T follicular helper cell (primary cell): Measurements from ENCODE around the gene NOP14.
"Not testable (repeated sequence)": the region's sequence is repeated elsewhere in the genome, so short reads cannot be mapped to it uniquely, and the experiment has no call there.

ENCODE experiments used
- DNase-seq: peaks from one replicate; pipeline ENCODE4 v3.0.0-alpha.2; 2020; ENCODE audit warnings: low read depth

Gene NOP14

GRCh38 chr4:2931512-2932301 lies 31.5 kb downstream of the NOP14 start:
- DNase-seq = peak; percentile 30

- no peak for DNase-seq
Measured at GRCh38 chr4:2930758-2931511, 32.3 kb downstream of the NOP14 start.

- DNase-seq = no peak
Measured at GRCh38 chr4:2930135-2930757, 33.0 kb downstream of the NOP14 start.

DNA sequence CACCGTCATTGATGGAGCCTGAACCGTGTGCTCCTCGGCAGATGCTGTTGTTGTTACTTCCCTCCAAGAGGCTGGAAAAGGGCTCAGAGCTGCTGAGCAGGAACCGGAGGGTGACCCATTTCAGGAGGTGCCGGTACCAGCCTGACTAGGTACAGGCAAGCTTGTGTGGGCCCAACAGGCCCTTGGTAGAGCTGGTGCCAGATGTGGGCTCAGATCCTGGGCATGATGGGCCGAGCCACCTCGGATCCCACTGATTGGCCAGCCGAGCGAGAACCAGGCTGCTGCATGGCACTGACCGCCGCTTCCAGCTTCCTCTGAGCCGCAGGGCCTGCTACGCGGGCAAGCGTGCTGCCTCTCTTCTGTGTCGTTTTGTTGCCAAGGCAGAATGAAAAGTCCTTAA lies 33.7 kb downstream of the NOP14 start:
- no peak for DNase-seq

GRCh38 chr4:2928242-2929176 lies 34.7 kb downstream of the NOP14 start:
- DNase-seq = no peak

GRCh38 chr4:2927696-2928075 lies 35.5 kb downstream of the NOP14 start:
- DNase-seq = no peak

- no peak for DNase-seq
Measured at GRCh38 chr4:2927016-2927695, 36.0 kb downstream of the NOP14 start.

- no peak for DNase-seq
Measured at GRCh38 chr4:2925931-2926860, 37.0 kb downstream of the NOP14 start.

DNA sequence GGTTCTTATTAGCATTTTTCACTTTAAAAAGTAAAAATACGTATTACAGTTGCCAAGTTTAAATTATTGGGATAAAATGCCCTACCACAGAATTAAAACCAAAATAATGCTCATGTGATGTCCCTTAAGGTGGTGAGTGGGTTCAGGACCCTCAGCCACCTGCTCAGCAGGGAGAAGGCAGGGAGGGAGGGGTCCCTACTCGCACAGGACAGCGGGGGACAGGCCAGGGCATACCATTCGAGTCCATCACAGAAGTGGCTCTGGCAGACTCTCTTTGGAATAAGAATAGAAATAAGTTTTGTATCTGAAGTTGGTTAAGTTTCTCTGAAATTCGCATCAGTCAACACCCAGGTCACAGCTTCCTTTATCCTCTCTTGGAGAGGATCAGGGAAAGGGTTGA lies 37.7 kb downstream of the NOP14 start:
- no peak for DNase-seq

DNA sequence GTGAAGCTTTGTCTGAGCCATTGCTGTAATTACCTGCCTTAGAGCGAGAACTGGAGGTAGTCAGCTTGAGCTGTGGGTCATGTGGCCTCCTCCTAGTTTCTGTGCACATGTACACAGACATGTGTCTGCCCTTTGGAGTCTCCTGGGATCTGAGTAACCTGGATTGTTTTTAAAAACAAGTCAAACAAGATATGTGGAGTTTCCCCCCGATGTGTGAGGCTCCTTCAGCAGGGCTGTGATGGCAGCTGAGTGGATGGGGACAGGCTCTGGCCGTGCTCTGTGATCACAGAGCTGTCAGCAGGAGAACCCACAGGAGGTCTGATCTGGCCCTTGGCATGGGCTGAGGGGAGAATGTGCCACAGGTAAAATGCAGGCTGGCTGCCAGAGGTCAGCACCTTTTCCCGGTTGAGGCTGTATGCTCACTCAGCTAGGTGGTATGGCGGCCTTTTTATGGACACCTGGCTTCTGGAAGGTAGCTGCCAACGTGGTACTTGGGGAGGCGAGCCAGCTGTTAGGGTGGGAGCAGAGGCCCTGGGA lies 38.4 kb downstream of the NOP14 start:
- DNase-seq = no peak

DNA sequence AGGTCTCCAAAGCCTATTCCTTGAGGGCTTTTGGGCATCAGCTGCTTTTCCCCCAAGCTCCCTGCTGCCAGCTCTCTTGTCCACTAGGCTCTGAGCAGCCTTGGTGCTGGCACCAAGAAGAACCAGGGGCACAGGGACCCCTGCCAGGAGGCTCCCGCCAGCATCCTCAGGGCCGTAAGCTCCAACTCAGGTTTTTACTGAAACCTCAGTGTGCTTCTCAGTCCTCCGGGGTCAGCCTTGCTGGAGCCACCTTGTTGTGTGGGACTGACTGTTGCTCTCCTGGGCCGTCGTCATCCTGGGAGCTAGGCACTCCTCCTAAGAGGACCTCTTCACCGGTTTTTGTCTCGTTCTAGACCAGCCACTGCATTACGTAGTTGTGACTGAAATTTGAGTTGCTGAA lies 38.9 kb downstream of the NOP14 start:
- no peak for DNase-seq

DNA sequence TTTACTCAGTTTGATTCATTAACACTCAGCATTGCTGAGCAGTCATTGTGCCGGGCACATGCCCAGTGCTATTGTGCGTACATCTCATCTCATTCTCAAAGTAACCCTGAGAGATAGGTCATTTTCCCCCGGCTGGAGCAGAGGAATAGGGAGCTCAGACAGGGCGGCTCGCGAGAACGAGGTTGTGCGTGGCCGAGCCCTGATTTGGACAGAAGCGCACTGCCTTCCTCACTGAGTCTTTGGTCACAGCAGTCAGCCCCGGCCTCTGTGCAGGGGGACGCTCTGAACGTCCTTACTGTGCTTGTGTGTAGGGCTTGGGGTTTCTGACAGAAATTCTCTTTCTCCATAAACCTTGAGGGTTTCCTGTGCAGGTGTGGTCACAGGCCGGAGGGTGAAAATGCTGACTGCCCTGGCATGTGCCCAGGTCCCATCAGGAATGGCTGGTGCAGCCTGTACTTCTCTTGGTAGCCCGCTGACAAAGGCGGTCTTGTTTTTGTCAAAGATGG lies 39.5 kb downstream of the NOP14 start:
- DNase-seq = no peak

DNA sequence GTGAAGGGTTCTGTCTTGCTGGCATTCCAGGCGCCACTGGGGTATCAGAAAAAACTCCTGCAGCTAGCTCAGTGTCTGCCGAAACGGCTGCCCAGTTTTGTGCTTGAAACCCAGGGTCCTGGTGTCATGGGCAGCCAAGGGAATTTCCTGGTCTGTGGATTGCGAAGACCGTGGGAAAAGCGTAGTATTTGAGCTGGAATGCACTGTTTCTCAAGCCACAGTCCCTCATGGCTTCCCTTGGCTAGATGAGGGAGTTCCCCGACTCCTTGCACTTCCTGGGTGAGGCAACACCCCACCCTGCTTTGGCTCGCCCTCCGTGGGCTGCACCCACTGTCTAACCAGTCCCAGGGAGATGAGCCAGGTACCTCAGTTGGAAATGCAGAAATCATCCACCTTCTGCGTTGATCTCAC lies 40.1 kb downstream of the NOP14 start:
- no peak for DNase-seq

DNA sequence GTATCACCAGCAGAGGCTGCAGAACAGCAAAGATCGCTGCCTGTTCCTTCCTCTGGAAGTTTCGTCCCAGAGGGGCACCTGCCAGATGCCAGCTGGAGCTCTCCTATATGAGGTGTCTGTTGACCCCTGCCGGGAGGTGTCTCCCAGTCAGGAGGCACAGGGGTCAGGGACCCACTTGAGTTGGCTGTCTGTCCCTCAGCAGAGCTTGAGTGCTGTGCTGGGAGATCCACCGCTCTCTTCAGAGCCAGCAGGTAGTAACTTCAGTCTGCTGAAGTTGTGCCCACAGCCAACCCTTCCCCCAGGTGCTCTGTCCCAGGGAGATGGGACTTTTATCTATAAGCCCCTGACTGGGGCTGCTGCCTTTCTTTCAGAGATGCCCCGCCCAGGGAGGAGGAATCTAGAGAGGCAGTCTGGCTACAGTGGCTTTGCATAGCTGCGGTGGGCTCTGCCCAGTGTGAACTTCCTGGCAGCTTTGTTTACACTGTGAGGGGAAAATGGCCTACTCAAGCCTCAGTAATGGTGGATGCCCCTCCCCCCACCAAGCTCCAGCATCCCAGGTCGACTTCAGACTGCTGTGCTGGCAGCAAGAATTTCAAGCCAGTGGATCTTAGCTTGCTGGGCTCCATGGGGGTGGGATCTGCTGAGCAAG lies 40.6 kb downstream of the NOP14 start:
- not testable (repeated sequence) for DNase-seq

- DNase-seq = not testable (repeated sequence)
Measured at GRCh38 chr4:2918714-2919113, 44.5 kb downstream of the NOP14 start.

DNA sequence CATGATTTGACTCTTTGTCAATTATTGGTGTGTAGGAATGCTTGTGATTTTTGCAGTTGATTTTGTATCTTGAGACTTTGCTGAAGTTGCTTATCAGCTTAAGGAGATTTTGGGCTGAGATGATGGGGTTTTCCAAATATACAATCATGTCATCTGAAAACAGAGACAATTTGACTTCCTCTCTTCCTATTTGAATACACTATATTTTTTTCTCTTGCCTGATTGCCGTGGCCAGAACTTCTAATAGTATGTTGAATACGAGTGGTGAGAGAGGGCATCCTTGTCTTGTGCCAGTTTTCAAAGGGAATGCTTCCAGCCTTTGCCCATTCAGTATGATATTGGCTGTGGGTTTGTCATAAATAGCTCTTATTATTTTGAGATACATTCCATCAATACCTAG lies 44.9 kb downstream of the NOP14 start:
- not testable (repeated sequence) for DNase-seq

GRCh38 chr4:2916696-2917095 lies 46.5 kb downstream of the NOP14 start:
- DNase-seq = not testable (repeated sequence)

- DNase-seq = no peak
Measured at GRCh38 chr4:2915789-2916188, 47.4 kb downstream of the NOP14 start.
